OCI-M2 (cell line): ENCODE data around the gene MAPK11.

Source experiments
- DNase-seq: peaks from one replicate; lab custom pipeline; 2025; ENCODE audit not compliant: unreplicated experiment; lab: John Stamatoyannopoulos, UW

MAPK11 gene

DNA sequence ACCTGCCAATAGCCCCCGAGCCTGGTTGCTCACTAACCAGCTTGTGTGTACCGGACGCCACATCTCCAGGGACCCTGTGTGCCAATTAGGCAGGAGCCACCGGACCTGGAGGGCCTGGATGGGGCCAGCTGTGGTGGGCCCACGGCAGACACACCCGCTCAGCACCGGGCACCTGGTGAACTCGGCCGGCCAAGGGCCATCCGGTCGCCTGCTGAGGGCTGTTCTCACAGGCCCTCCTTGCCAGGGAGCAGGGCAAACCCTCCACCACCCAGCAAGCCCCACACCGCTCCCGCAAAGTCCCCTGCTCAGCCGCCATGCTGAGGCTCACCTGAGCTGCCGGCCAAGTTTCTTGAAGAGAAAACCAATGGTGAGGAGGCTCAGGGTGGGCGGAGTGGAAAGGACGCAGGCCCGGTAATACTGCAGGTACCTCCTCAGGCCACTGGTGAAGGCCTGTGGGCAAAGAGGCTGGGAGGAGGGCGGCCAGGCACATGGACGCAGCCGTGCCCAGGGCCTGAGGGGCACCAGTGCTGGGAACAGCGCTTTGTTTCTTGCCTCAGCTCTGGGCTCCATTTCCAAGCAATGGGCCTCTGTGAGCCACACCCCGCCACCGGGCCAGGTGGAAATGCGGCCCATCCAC, 42.5 kb downstream of the MAPK11 start:
- DNase-seq: no peak

DNA sequence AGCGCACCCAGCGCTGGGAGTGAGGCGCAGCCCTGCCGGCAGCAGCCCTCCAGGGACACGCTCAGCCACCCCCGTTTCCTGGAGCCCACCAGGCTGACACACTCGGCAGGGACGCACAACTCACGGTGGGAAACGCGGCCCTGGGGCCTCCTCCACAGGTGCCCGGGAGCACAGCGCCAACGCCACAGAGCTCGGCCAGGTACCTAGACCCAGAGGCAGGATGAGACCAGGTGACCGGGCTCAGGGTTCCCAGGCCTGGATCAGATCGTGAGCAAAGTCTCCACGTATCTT, 43.4 kb downstream of the MAPK11 start:
- no peak for DNase-seq

GRCh38 chr22:50226063-50226874, 43.9 kb downstream of the MAPK11 start:
- DNase-seq: no peak

- no peak for DNase-seq
Measured at GRCh38 chr22:50225200-50225969, 44.8 kb downstream of the MAPK11 start.

GRCh38 chr22:50224071-50224470, 46.1 kb downstream of the MAPK11 start:
- DNase-seq: no peak

DNA sequence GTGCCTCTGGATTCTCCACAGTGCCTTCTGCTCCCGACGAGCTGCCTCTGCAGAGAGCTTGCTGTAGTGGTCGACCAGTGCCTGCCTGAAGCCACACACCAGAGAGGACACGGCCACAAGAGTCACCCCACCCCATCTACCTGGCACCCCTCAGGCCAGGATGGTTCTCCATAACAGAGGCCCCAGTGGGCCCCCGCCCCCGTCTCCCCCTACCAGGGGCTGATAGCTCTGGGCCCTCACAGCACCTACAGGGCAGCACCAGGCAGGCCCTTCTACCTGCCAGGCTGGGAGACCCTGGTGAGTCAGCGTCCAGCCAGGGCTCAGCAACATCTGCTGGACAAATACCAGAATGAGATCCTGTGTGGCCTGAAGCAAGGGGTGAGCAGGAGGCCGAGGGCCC, 47.7 kb downstream of the MAPK11 start:
- no peak for DNase-seq

DNA sequence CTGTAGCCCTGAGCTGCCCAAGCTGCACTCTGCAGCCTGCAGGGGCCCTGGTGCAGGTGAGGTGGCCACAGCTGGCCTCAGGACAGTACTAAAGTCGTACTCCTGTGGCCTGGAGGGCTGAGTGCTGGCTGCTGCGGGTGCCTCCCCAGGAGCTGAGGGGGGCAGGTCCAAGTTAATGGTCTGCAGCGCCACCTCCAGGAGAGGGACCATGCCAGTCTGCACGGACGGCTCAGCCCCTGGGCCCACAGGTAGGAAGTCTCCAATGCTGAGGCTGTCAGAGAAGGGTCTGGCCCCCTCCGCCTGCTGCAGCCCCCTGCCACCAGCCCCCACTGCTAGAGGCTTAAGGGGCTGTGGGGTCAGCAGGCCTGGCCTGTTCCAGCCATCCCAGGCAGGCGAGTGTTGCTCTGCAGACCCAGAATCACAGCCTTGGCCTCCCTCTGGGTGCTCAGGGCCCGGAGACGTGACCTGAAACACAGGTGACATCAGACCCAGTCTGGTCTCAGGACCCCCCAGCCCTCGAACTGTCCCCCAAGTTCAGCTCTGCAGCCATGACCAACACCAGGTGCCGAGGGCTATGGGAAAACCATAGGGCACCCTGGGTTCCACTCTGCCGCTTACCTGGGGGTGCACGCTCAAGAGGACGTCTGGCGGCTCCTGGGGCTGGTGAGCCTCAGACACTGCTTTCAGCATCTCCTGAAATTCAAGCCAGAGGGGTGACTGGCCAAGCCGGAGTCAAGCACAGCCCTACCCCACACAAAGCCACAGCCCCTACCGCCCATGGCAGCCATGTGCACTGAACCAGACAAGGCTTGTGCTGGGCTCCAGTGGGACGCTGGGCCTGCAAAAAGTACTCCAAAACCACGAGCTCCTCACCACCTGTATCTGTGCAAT, 48.5 kb downstream of the MAPK11 start:
- DNase-seq: no peak

DNA sequence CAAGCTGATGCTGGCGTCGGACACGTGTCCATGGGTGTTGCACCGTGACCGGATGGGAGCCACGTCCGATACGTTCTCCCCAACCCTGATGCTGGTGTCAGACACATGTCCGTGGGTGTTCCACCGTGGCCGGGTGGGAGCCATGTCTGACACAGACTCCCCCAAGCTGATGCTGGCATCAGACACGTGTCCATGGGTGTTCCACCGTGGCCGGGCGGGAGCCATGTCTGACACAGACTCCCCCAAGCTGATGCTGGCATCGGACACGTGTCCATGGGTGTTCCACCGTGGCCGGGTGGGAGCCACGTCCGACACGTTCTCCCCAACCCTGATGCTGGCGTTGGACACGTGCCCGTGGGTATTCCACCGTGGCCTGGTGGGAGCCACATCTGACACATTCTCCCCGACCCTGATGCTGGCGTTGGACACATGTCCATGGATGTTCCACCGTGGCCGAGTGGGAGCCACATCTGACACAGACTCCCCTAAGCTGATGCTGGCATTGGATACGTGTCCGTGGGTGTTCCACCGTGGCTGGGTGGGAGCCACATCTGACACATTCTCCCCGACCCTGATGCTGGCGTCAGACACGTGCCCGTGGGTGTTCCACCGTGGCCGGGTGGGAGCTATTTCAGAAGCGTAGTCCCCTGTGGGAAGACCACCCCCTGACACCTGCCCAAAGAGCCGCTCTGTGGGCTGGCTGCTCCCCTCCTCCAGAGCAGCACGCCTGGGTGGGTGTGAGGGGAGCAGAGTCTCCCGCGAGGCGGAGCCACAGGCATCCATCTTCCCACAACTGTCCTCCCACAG, 49.4 kb downstream of the MAPK11 start:
- no peak for DNase-seq

DNA sequence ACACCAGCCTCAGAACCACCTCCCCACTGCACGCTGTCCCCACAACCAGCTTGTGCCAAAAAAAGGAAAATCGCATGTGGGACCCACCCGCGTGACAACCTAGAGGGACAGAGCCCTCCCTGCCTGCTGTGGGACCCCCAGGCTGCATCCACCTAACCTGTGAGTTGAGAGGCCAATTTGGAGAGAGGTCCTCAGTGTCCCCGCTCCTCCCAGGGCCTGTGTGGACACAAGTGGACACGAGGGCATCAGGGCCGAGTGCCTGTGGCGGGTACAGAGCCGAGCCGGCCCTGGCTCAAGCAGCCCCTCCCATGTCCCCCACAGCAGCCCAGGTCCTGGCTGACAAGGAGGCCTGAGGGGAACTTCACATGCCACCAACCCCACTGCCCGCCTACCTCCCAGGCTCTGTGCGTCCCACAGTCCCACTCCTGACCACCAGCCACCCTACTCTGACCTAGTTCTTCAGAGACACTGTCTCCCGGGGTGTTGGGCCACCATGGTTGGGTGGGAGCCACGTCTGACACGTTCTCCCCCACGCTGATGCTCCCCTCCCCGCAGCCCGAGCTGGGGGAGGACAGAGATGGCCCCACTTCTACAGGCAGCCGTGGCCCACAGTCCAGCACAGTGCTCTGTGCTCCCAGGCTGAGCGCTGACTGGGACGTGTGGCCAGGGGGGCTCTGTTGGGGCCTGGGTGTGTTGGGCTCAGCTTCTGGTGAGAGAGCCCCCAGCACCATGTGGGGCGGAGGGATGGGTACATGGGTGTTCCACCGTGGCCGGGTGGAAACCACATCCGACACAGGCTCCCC, 50.2 kb downstream of the MAPK11 start:
- no peak for DNase-seq

DNA sequence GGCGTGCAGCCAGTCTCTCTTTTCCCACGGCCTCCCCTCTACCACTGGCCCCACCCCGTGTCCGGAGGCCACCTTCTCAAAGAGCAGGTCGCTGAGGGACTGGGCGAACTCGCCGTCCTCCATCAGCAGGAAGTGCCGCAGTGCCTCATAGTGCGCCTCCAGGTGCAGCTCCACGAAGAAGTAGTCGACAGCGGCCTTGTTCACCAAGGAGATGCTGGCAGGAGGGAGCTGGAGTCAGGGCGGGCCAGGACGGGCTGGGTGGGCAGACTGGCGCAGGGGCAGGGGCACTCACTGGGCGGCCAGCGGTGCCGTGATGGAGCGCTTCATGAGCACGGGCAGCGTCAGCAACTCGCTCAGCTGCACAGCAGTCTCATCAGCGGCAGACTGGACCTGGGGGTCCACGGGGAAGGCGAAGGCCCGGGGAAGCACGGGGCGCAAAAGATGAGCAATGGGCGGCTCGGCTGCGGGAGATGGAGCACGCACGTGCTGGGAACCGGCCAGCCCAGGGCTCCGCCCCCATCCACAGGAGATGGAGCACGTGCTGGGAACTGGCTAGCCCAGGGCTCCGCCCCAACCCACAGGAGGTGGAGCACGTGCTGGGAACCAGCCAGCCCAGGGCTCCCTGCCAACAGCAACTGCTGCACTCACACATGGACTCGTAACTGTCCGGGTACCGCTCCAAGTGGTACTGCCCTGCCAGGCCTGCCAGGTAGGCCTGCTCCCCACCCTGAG, 51.0 kb downstream of the MAPK11 start:
- DNase-seq: no peak

DNA sequence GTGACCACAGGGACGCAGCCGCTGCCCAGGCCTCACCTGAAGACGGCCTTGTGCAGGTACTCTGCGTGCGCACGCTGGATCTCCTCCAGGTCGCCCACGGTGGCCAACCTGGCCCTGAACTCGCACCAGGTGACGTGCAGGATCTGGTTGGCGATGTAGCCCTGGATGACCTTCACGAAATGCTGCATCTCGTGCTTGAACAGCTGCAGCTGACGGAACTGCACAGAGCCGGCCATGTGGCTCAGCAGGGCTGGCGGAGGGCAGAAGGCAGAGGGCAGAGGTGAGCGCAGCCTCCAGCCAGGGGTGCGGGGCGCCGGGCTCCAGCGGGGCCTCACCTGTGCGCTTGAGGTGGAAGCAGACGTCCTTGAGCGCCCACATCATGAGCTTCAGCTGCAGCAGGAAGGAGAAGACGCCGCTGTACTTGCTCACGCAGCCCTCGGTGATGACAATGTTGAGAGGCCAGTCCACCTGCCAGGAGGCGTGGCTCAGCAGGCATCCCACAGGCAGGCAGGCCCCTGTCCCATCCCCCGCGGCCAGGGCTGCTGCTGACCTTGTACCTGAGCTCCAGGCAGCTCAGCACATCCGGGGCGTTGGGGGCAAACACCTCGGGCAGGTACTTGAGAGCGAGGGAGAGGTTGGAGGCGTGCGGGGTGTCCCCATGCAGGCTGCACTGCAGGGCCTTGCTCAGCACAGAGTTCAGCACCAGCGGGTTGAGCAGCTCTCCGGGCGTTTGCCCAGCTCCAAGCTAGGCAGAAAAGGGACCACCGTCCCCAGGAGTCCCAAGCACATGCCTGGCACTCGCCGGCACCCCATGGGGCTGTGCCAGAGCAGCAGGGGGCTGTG, 51.8 kb downstream of the MAPK11 start:
- DNase-seq: no peak

- DNase-seq: no peak
Measured at GRCh38 chr22:50217543-50218152, 52.5 kb downstream of the MAPK11 start.

DNA sequence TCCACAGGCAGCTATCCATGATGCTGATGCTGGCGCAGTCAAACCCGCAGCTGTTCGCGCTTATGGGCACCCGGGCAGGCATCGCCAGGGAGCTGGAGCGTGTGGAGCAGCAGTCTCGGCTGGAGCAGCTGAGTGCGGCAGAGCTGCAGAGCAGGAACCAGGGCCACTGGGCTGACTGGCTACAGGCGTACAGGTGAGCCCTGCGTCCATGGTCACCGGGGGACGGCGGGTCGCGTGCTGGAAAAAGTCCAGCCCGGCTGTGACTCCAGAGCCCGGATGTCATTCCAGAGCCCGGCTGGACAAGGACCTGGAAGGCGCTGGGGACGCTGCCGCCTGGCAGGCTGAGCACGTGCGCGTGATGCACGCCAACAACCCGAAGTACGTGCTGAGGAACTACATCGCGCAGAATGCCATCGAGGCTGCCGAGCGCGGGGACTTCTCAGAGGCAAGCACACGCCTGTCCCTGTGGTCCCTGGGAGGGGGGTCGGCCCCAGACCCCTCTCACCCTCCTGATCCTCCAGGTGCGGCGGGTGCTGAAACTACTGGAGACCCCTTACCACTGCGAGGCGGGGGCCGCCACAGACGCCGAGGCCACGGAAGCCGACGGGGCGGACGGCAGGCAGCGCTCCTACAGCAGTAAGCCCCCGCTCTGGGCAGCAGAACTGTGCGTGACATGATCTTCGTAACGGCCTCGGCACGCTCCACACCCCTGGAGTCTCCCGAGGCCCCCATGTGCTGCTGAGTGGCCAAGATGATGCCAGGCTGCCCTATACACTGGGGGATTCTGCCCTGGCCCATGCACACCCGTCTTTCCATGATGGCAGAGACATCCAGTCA, 53.3 kb downstream of the MAPK11 start:
- DNase-seq: no peak

DNA sequence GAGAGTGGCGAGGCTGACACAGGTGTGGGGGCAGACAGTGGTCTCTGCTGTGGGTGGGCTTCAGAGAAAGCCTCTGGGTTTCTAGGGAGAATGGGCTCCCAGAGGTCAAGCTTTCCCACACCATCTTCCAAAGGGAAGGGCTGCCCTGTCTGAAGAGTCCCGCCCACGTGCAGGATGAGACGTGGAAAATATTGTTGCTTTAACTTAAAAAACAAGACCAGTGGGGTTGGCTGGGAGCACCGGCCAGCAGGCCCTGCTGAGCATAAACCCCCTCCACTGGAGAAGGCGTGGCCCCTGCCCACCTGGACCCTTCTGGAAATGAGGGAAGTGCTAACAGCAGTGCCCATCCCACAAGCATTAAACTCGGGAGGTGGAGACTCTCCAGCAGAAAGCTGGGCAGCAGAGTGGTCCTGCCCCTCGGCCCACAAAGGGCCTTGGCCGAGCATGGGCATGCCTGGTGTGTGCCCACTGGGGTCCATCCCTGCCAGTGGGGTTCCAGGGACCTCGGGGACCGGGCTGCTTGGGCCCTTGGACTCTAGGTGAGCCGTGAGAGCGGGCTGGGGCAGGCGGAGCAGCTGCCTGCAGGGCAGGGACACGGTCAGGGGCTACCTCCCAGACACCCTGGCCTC, 54.0 kb downstream of the MAPK11 start:
- no peak for DNase-seq

DNA sequence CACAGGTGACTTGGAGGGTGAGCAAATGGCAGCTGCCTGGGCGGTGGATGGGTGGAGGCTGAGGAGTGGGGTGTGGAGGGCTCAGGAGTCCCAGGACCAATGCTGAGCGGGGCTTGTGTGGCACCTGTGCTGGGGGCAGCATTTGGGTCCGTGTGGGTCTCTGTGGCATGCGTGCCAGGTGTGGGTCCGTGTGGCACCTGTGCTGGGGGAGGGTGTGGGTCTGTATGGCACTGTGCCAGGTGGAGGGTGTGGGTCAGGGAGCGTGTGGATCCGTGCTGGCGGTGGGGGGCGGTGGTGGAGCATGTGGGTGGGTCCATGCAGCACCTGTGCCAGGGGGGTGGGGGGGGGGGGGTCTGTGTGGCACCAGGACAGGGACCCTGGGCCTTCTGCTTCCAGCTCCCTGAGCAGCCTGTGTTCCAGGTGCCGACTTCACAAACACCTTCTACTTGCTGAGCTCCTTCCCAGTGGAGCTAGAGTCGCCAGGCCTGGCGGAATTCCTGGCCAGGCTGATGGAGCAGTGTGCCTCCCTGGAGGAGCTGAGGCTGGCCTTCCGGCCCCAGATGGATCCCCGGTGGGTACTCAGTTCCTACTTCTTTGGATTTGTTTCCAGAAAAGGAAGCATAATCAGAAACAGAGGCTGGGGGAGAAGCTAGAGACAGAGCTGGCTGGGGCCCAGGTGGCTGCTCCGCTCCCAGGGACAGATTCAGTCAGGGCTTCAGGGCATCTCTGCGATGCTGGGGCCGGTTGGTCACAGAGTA, 54.7 kb downstream of the MAPK11 start:
- no peak for DNase-seq
